Measurements from ENCODE around the gene ARPP21.

The ARPP21 gene

GRCh38 chr3:35737934-35738706 lies 98.8 kb downstream of the ARPP21 start:
- no peak for DNase-seq

- DNase-seq, result no peak
Measured at GRCh38 chr3:35739181-35739809, 100.0 kb downstream of the ARPP21 start.

GRCh38 chr3:35739964-35740527 lies 100.7 kb downstream of the ARPP21 start:
- DNase-seq, result no peak

DNA sequence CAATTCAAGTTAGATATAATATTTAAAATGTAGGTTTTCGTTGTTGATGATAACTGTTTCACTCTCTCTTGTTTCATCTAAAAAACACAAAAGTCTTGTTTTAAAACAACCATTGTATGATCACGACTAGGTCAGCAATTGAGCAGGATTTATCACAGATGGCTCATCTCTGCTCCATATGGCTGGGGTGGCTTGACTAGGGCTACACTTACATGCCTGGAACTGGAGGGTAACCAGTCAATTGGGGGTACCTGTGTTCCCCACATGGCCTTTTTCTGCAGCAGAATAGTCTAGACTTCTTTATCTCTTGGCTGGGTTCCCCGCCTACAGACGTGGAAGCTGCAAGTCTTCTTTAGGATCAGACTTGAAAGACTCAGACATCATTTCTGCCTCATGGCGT lies 103.9 kb downstream of the ARPP21 start:
- no peak for DNase-seq

DNA sequence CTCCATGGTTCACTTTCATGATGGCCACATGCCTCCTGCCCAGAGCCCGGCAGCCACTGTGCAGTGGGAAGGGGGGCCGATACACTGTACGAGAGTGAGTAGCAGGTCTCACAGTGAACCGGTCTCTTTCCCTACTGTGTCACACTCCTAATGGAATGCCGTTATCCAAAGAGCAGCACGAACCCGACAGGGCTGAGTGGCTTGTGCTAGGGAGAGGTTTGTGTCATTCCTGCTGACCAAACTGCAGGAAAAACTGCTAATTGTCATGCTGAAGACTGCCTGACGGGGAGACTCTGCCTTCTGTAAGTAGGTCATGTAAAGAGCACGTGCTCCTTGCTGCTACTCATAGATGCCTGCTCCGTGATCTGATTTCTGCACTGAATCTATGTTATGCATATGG lies 105.1 kb downstream of the ARPP21 start:
- DNase-seq, result no peak

DNA sequence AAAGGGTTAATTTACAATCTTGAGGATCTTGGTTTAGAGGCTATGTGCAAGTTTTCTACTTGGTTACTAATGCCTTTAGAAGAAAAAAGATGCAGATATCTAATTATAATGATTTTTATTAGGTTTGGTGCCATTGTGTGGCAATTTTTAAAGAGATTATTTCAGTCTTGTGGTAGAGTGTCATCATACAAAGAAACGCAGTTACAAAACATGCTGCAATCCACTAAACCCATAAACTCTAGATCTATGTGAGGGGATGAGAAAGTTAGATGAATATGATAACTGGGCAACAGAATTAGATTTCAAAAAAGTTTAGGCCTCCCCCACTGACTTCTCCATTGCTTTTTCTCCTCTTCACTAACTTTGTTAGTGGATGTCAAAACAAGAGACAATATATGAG lies 106.0 kb downstream of the ARPP21 start:
- no peak for DNase-seq

DNA sequence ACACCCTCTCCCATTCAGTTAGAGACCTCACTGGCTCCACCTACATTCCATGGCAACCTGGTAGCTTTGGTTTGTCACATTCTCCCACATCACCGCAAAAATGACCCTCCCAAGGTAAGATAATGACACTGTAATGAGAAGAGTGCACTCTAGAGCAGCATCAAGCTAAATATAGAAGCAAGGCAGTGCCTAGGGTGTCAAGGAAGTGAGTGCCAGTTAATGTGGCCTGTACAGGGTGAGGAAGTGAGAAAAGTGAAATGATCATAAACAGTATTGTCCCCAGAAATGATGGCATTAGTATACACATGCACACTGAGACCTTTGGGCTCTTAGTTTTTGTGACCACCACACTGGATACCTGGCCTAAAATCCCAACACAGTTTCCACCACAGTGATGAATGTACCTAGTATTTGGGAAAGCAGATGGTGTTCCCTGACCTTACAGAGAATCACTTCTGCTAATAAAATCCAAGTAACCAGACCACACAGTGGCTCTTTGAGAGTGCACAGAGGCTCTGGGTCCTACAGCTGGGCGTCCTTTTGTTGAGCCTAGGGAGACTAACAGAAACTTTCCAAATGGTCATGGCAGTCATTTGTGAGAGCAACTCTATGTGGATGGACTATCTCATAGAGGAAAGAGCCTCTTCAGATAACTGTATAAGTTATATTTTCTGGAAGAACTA lies 106.6 kb downstream of the ARPP21 start:
- DNase-seq, result no peak

GRCh38 chr3:35746492-35746891 lies 107.2 kb downstream of the ARPP21 start:
- no peak for DNase-seq

GRCh38 chr3:35748144-35748543 lies 108.8 kb downstream of the ARPP21 start:
- DNase-seq, result no peak

DNA sequence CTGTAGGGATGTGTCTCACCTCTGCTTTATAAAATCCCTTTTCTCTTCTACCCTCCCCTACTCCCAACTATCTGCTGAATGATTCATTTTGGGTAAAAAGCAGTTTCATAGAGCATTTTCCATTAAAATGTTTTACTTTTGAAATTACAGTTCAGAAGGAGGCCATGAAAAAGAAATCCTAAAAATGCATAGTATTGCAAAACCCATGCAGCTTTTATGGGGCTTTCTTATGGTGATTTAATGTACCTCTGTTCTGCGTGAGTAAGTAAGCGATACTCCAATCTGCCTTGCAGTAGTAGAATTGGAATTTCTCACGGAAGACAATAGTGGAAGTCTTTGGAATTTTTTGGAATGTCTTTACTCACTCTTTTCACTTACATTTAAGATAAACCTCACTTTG lies 111.9 kb downstream of the ARPP21 start:
- DNase-seq, result no peak

DNA sequence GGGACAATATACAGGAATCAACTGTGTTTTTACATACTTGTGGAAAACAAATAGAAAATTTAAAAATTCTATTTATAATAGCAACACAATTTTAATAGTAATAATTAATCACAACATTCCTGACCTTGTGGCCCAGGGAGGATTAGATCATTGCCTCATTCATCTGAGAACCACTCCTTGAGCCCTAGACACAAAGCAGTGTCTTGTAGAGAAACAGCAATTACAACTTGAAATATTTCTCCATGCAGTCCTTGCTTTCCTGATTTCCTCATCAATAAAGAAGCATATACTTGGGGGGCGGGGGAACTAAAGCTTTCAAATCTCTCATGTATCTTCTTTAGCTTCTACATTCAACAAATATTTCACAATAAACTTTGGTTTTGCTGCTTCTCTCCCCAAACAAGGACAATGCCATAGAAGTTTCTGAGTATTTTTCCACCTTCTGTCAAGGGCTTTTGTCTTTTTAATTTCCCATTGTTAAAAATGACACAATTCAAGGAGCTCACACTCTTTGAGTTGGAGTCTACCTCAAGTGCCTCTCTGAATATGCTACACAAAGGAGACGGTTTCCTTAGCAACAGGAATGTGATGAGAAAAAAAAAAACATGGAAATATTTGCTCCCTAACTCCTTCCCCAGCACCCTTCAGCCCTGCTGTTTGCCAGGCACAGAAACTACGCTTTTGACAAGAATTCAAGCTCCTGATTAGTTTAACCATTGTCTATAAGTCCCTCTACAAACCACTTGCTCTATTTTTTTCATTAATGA lies 118.8 kb downstream of the ARPP21 start:
- no peak for DNase-seq

- no peak for DNase-seq
Measured at GRCh38 chr3:35760146-35760545, 120.8 kb downstream of the ARPP21 start.

DNA sequence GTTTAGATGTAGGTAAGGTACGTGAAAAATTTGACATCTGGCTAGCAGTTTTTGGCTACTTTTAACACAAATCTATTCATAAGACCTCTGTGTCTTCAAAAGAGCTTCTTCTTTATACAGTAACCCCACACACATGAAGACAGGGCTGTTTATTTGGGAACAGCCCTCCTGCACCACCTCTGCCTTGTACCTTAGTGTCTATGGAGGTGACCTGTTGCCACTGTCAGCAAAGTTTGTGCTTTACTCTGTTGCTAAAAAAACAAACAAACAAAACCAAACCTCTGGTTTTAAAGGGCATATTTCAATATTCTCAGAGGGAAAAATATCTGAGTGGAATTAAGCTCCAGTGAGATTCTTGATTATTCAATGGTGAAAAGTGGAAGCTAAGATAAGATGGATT lies 122.0 kb downstream of the ARPP21 start:
- DNase-seq, result no peak

- no peak for DNase-seq
Measured at GRCh38 chr3:35772381-35773015, 133.2 kb downstream of the ARPP21 start.

DNA sequence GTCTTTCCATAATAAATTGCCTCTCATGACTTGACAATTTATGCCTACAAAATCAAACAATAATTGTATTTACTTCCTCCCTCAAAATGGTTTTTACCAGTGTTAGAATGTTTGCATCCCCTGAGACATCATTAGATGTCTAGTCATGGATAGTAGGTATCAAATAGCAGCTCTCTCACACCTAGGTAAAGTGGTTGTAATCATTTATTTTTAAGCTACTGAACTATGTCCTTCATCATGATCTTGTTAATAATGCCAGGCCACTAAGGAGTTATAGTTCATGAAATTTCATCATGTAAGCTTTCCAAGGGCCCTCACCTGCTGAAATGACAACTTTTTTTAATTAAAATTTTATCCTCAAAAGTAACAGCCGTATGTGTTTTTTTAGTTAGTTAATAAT lies 134.1 kb downstream of the ARPP21 start:
- no peak for DNase-seq

GRCh38 chr3:35776346-35776745 lies 137.0 kb downstream of the ARPP21 start:
- DNase-seq, result no peak

DNA sequence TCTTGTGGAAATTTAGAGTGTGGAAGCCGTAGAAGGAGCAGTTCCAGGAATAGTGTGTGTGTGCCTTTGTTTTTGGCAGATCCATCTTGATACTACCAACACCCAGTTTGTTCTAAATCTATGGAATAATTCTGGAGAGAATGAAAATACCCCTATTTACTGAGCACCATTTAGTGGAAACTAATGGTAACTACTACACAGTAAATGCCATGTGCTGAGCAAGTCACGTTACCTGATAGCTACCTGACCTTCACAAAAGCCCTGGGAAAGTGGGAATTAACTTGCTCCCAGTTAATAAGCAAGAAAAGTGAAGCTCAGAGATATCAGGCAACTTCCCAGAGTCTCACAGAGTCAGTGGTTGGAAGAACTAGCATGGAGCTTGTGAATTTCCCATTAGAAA lies 137.7 kb downstream of the ARPP21 start:
- no peak for DNase-seq

DNA sequence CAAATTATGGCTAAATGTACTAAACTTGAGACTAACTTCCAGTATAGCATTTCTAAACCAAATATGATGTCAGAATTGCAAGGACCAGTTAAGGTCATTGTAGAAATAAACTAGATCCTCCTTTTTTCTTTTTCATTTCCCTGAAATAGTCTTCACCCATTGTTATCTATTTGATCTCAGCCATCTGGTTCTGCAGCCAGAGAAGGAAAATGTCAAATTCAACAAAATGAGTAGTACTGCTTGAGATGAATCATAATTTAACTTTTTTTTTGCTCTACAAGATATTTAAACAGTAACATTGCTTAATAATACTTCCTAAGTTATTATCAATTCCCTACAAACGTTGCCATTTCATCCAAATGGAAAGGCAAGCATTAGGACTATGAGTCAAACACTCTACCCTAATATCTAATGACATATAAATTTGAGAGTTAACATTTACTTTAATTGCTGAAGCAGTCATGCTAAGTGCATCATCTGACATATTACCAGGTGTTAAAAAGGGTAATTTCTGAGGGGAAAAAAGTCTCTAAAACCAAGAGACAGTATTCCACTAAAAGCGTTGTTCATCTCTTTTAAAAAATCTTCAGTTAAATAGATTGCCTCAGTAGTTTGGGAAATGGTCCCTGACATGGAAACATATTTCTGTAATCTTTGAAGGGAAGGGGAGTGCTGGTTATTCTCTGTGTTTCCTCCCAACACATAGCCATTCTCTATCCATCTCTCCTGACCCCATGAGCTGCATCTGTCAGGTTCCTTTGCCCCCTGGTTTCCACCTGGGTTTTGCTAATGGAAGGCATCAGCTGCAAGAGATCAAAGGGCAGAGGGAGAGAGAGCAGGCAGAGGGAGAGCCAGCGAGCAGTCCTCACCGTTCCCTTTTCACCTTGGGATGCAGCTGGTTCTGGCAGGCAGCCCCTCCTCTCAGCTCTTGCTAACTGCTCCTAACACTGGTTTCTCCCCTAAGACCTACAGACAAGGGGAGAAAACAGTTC lies 138.5 kb downstream of the ARPP21 start:
- DNase-seq, result no peak

DNA sequence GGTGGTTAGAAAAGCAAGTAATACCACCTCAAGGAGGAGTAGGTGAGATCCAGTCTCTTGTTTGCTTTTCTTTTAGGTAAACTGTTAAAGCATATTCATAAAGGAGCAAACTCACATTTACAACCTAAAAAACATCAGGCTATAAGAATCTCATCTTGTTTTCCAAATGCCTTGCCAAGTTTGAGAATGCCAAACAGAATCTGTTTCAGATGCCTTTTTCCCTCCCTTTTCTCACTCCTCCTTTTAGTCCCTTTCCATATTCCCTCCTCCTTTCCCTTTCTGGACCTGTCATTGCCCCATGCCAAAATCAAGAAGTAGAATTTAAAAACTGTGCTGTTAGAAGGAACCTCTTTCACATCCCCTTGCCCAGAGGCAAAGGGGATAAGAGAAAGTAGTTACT lies 140.3 kb downstream of the ARPP21 start:
- DNase-seq, result no peak

GRCh38 chr3:35780800-35781199 lies 141.5 kb downstream of the ARPP21 start:
- no peak for DNase-seq

DNA sequence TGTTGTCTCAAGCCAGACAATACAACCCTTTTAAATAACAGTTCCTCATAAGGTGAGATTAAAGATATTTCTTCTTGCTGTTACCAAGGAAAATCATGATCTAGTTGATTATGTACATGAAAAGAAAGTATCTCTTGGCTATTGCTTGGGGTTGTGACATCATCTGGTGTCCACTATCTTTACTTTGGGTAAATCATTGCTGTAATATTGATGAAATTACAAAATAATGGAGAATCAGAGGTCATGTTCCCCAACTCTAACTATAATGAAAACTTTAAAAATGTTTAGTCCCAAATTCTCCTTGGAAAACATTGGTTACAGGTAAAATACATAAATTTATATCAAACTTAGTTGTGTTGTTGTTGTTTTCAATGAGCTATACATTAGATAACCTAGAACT lies 142.2 kb downstream of the ARPP21 start:
- no peak for DNase-seq

All from activated gamma-delta T cell (primary cell).